Measurements from ENCODE around the gene AKAP17A. TPM values are rescaled to one million over a fixed set of nuclear protein-coding genes. Genes with fewer than 3 reads are reported as not detected.
"Not testable (repeated sequence)": the region's sequence is repeated elsewhere in the genome, so short reads cannot be mapped to it uniquely, and the experiment has no call there.

The AKAP17A gene
- total RNA-seq, 2 donors from 2014 or later: 71.6 to 73.9 TPM

DNA sequence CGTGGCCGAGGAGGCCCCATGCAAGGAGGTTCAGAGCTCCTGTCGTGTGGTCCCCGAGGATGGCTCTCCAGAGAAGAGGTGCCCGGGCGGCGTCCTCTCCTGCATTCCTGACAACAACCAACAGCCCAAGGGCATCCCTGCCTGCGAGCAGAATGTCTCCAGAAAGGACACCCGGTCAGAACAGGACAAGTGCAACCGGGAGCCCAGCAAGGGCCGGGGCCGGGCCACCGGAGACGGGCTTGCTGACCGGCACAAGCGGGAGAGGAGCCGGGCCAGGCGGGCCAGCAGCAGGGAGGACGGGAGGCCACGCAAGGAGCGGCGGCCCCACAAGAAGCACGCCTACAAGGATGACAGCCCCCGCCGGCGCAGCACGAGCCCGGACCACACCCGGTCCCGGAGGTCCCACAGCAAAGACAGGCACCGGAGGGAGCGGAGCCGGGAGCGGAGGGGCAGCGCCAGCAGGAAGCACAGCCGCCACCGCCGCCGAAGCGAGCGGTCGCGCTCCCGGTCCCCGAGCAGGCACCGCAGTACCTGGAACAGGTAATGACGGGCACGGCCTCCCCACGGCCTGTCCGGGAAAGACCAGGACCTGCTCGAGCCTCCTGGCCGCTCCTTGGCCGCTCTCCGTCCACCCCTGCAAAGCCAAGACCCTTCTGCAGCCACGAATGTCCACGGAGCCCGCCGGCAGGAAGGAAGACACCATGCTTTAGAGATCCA is 9.8 kb downstream of the AKAP17A start:
- ATAC-seq (replicated peaks in 1 of 2) (no peak), DNase-seq (no peak)
- Mint-ChIP-seq H3K27me3 (ENCODE audit: low read depth) (no peaks in the 10 kb centered on the region), H3K4me3 (no peak overlapping the region), H3K4me1 (ENCODE audit: low read depth) (no peaks in the 10 kb centered on the region), H3K27ac (peak overlapping the region; percentile 27), H3K36me3 (ENCODE audit: insufficient read depth in 2 of 2) (peaks cover 12 to 27% of the 10 kb centered on the region in 2 donors), H3K9me3 (no peaks in the 10 kb centered on the region)

DNA sequence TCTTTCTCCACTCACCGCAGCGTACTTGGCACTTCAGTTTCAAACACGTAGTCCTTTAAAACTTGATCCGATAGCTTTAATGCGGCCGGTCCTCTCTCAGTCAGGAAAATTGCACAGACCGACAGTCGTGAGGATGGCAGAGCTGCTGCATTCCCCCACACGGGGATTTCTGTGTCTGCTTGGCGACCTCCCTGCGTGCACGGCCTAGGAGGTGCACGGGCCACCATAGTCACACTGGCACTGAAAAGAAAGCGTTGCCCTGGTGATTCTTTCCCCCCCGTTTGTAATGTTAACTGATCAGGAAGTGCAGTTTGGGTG is 10.3 kb downstream of the AKAP17A start:
- no peak overlapping the region for H3K4me3 Mint-ChIP-seq
- H3K9me3 Mint-ChIP-seq: no peaks in the 10 kb centered on the region
- no peaks in the 10 kb centered on the region for H3K4me1 Mint-ChIP-seq (ENCODE audit: low read depth)
- peak overlapping the region; percentile 27 for H3K27ac Mint-ChIP-seq
- H3K27me3 Mint-ChIP-seq (ENCODE audit: low read depth): no peaks in the 10 kb centered on the region
- DNase-seq: no peak
- ATAC-seq (replicated peaks in 1 of 2): no peak
- peaks cover 12 to 27% of the 10 kb centered on the region in 2 donors for H3K36me3 Mint-ChIP-seq (ENCODE audit: insufficient read depth in 2 of 2)

DNA sequence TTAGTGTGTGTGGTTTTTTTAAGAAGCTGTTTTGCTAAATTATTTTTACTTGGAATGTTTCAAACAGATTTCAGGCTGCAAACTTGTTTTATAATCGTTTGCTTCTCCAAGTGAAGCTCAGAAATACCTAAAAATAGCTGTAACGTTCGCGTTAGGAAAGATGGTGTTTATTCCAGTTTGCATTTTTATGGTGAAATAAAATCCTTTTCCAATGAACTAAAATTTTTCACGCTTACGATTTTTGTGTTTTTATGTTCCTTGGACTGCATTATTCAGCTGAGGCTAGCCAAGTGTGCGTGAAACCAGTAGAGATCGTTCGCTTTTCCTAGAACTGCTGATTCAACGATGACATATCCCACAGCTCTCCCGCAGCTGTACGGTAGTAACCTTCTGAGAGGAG is 10.9 kb downstream of the AKAP17A start:
- ATAC-seq (replicated peaks in 1 of 2) (no peak), DNase-seq (no peak)
- H3K9me3 Mint-ChIP-seq: no peaks in the 10 kb centered on the region
- H3K27ac Mint-ChIP-seq: no peak overlapping the region
- no peaks in the 10 kb centered on the region for H3K4me1 Mint-ChIP-seq (ENCODE audit: low read depth)
- no peaks in the 10 kb centered on the region for H3K27me3 Mint-ChIP-seq (ENCODE audit: low read depth)
- H3K4me3 Mint-ChIP-seq: no peak overlapping the region
- H3K36me3 Mint-ChIP-seq (ENCODE audit: insufficient read depth in 2 of 2): peaks cover 10 to 23% of the 10 kb centered on the region in 2 donors

DNA sequence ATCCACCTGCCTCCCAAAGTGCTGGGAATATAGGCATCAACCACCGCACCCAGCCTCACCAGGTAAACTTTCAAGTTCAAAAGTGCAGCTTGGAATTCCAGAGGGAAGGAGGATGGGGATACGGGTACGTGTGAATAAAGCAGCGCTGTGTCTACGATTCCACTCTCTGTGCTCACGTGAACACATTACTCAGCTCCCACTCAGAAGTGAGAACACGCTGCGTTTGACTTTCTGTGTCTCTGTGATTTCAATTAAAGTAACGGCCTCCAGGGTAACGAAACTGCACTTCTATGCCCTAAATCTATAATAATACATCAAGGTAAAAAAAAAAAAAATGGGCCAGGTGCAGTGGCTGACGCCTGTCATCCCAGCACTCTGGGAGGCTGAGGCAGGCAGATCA is 15.1 kb downstream of the AKAP17A start:
- DNase-seq (no peak), ATAC-seq (replicated peaks in 1 of 2) (no peak)
- Mint-ChIP-seq H3K9me3 (no peaks in the 10 kb centered on the region), H3K27me3 (ENCODE audit: low read depth) (no peaks in the 10 kb centered on the region), H3K27ac (no peak overlapping the region), H3K4me1 (ENCODE audit: low read depth) (no peaks in the 10 kb centered on the region), H3K36me3 (ENCODE audit: insufficient read depth in 2 of 2) (peaks cover 7 to 10% of the 10 kb centered on the region in 2 donors), H3K4me3 (no peak overlapping the region)

DNA sequence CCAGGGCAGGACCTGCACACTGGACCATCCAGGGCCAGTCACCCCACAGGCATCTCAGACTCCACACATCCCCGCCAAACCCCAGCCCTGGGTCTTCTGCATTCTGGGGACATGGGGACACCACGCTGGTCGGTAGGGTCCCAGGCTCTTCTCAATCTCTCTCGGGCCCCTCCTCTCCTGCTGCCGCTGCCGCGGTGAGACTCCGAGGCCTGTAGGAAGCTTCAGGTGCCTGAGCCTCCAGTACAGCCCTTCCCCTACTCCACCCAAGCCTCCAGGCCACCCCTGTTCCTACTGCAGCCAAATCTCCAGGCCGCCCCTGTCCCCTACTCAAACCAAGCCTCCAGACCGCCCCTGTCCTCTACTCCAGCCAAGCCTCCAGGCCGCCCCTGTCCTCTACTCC is 17.9 kb downstream of the AKAP17A start:
- Mint-ChIP-seq H3K27ac (no peak overlapping the region), H3K36me3 (ENCODE audit: insufficient read depth in 2 of 2) (no peaks in the 10 kb centered on the region), H3K4me1 (ENCODE audit: low read depth) (no peaks in the 10 kb centered on the region), H3K27me3 (ENCODE audit: low read depth) (no peaks in the 10 kb centered on the region), H3K4me3 (no peak overlapping the region), H3K9me3 (no peaks in the 10 kb centered on the region)
- DNase-seq (no peak), ATAC-seq (replicated peaks in 1 of 2) (peak; percentile 25 to 38)

DNA sequence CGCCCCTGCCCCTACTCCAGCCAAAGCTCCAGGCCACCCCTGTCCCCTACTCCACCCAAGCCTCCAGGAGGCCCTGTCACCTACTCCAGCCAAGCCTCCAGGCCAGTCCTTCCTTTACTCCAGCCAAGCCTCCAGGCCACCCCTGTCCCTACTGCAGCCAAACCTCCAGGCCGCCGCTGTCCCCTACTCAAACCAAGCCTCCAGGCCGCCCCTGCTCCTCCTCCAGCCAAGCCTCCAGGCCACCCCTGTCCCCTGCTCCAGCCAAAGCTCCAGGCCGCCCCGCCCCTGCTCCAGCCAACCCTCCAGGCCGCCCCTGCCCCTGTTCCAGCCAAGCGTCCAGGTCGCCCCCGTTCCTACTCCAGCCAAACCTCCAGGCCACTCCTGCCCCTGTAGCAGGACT is 18.4 kb downstream of the AKAP17A start:
- H3K36me3 Mint-ChIP-seq (ENCODE audit: insufficient read depth in 2 of 2): no peaks in the 10 kb centered on the region
- DNase-seq (no peak), ATAC-seq (replicated peaks in 1 of 2) (peak in 1 of 2 donors; percentile 32)
- H3K4me3 Mint-ChIP-seq: no peak overlapping the region
- no peaks in the 10 kb centered on the region for H3K27me3 Mint-ChIP-seq (ENCODE audit: low read depth)
- H3K4me1 Mint-ChIP-seq (ENCODE audit: low read depth): no peaks in the 10 kb centered on the region
- H3K9me3 Mint-ChIP-seq: no peaks in the 10 kb centered on the region
- no peak overlapping the region for H3K27ac Mint-ChIP-seq

DNA sequence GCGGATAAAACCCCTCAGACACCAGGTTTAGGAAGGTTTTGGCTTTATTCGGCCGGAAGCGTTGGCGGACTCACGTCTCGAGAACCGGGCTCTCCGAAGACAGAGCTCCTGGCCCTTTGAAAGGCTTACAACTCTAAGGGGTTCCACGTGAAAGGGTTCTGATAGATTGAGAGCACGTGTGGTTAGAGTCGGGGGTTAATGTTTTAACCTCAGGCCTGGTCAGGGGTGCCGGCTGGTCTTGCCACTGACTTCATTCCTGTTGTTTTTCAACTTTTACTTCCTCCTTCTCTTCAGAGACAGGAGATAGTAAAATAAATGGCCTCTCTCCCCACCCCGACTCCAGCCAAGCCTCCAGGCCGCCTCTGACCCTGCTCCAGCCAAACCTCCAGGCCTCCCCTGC is 18.8 kb downstream of the AKAP17A start:
- Mint-ChIP-seq H3K4me3 (no peak overlapping the region), H3K36me3 (ENCODE audit: insufficient read depth in 2 of 2) (no peaks in the 10 kb centered on the region), H3K4me1 (ENCODE audit: low read depth) (no peaks in the 10 kb centered on the region), H3K27ac (peak overlapping the region; percentile 46), H3K9me3 (no peaks in the 10 kb centered on the region), H3K27me3 (ENCODE audit: low read depth) (no peaks in the 10 kb centered on the region)
- no peak for DNase-seq
- ATAC-seq (replicated peaks in 1 of 2): no peak

DNA sequence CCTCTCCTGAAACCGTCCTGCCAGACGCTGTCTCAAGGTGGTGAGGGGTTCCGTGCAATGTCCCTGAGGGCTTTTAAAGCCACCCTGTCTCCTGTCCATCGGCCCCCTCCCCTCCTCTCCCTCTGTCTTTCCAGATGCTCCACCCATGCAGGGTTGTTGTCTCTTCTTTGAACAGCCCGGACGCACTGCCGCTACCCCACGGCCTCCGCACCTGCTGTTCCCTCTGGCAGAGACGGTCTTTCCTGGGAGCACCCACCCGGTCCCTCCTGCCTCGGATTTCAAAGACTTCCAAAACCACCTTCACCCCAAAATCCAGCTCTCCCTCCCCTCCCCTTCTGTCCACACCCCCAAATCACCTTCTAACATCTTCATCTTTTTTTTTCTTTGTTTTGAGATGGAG is 19.3 kb downstream of the AKAP17A start:
- Mint-ChIP-seq H3K4me1 (ENCODE audit: low read depth) (no peaks in the 10 kb centered on the region), H3K27me3 (ENCODE audit: low read depth) (no peaks in the 10 kb centered on the region), H3K36me3 (ENCODE audit: insufficient read depth in 2 of 2) (no peaks in the 10 kb centered on the region), H3K27ac (no peak overlapping the region), H3K9me3 (no peaks in the 10 kb centered on the region), H3K4me3 (no peak overlapping the region)
- no peak for DNase-seq
- ATAC-seq (replicated peaks in 1 of 2): no peak

DNA sequence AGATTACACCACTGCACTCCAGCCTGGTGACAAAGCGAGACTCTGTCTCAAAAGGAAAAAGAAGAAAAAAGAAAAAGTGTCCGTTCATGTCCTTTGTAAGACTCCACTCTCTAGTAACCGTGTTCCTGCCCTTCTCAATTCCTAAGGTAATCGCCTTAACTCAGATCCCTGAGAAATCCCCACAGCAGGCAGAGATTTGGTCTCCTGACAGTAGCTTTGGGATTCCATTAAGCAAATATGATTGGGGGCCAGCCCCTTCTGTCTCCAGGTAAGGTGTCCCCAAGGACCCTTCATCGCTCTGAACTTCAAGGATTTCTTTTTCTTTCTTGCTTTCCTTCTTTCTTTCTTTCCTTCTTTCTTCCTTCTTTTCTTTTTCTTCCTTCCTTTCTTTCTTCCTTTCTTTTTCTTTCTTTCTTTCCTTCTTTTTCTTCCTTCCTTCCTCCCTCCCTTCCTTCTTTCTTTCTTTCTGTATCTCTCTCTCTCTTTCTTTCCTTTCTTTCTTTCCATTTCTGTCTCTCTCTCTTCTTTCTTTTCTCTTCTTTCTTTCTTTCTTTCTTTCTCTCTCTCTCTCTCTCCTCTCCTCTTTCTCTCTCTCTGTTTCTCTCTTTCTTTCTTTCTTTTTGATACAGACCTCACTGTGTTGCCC is 21.4 kb downstream of the AKAP17A start:
- ATAC-seq (replicated peaks in 1 of 2): no peak
- Mint-ChIP-seq H3K9me3 (no peaks in the 10 kb centered on the region), H3K4me3 (no peak overlapping the region), H3K27me3 (ENCODE audit: low read depth) (no peaks in the 10 kb centered on the region), H3K4me1 (ENCODE audit: low read depth) (no peaks in the 10 kb centered on the region), H3K36me3 (ENCODE audit: insufficient read depth in 2 of 2) (no peaks in the 10 kb centered on the region), H3K27ac (no peak overlapping the region)
- no peak for DNase-seq

DNA sequence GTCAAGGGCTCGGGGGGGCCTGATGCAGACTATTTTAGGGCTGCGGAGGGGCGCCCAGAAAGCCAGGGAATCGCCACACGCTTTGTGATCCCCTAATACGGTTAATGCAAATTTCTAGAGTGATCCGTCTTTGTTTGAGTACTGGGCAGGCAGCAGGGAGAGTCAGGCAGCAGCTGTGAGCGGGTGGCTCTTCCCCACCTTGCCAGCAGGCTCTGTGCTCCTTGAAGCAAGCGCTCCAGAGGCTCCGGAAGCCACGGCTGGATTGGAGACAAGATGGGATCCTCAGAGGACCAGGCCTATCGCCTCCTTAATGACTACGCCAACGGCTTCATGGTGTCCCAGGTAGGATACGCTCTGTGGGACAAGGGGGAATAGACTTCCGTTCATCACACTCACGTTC is 23.5 kb downstream of the AKAP17A start, which contains the start of gene ASMT:
Gene ASMT (plus strand): TSS at position 133 of the 400 bp plus-strand sequence. CDS start 141 bp downstream, at position 274.
- no peak for DNase-seq
- no peaks in the 10 kb centered on the region for H3K36me3 Mint-ChIP-seq (ENCODE audit: insufficient read depth in 2 of 2)
- H3K4me1 Mint-ChIP-seq (ENCODE audit: low read depth): no peaks in the 10 kb centered on the region
- no peaks in the 10 kb centered on the region for H3K27me3 Mint-ChIP-seq (ENCODE audit: low read depth)
- H3K27ac Mint-ChIP-seq: no peak within 1 kb of the TSS
- ATAC-seq (replicated peaks in 1 of 2): no peak
- H3K9me3 Mint-ChIP-seq: no peaks in the 10 kb centered on the region
- no peak within 1 kb of the TSS for H3K4me3 Mint-ChIP-seq

DNA sequence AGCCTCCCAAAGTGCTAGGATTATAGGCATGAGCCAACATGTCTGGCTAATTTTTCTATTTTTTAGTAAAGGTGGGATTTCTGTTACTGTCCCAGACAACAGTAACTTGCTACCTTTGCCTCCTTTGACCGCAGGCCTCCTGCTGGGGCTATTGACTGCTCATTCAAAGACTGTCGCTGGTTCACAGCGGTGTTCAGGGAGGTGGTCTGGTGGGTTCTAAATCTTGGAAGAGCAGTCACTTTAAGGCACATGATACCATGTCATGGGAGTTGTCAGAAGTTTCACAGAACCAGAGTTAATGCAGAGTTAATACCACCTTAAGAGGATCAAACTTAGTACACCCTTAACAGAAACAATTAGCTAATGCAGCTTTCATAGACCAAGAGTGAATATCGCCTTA is 27.3 kb downstream of the AKAP17A start:
- no peak overlapping the region for H3K4me3 Mint-ChIP-seq
- no peak for DNase-seq
- H3K4me1 Mint-ChIP-seq (ENCODE audit: low read depth): peaks cover 14% of the 10 kb centered on the region
- no peak for ATAC-seq (replicated peaks in 1 of 2)
- no peaks in the 10 kb centered on the region for H3K27me3 Mint-ChIP-seq (ENCODE audit: low read depth)
- no peaks in the 10 kb centered on the region for H3K36me3 Mint-ChIP-seq (ENCODE audit: insufficient read depth in 2 of 2)
- no peaks in the 10 kb centered on the region for H3K9me3 Mint-ChIP-seq
- no peak overlapping the region for H3K27ac Mint-ChIP-seq

DNA sequence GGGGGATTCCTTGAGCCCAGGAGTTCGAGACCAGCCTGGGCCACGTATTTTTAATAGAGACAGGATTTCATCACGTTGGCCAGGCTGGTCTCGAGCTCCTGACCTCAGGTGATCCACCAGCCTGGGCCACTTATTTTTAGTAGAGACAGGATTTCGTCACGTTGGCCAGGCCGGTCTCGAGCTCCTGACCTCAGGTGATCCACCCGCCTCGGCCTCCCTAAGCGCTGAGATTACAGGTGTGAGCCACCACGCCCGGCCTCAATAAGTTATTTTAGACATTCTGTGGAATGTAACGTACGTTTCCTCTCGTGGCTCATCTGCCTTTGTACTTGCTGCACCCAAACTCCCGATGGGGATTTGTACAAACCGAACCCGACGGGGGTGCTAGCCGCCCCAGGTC is 32.3 kb downstream of the AKAP17A start:
- H3K36me3 Mint-ChIP-seq (ENCODE audit: insufficient read depth in 2 of 2): no peaks in the 10 kb centered on the region
- no peaks in the 10 kb centered on the region for H3K27me3 Mint-ChIP-seq (ENCODE audit: low read depth)
- DNase-seq (no peak), ATAC-seq (replicated peaks in 1 of 2) (no peak)
- H3K4me1 Mint-ChIP-seq (ENCODE audit: low read depth): peaks cover 32% of the 10 kb centered on the region
- no peaks in the 10 kb centered on the region for H3K9me3 Mint-ChIP-seq
- no peak overlapping the region for H3K27ac Mint-ChIP-seq
- H3K4me3 Mint-ChIP-seq: peak overlapping the region in 1 of 2 donors; percentile 68

DNA sequence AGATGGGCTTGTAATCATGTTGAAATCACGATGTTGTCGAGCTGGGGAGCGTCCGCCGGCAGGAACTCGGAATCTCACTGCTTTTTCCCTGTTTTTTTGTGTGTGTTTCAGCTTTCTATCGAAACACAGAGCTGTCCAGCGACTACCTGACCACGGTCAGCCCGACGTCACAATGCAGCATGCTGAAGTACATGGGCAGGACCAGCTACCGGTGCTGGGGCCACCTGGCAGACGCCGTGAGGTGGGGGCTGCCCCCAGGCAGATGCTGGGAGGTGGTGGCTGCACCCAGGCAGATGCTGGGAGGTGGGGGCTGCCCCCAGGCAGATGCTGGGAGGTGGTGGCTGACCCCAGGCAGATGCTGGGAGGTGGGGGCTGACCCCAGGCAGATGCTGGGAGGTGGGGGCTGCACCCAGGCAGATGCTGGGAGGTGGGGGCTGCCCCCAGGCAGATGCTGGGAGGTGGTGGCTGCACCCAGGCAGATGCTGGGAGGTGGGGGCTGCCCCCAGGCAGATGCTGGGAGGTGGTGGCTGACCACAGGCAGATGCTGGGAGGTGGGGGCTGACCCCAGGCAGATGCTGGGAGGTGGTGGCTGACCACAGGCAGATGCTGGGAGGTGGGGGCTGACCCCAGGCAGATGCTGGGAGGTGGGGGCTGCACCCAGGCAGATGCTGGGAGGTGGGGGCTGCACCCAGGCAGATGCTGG is 32.9 kb downstream of the AKAP17A start:
- Mint-ChIP-seq H3K4me3 (peak overlapping the region in 1 of 2 donors; percentile 68), H3K4me1 (ENCODE audit: low read depth) (peaks cover 32% of the 10 kb centered on the region)
- H3K27ac Mint-ChIP-seq; H3K9me3 Mint-ChIP-seq; H3K36me3 Mint-ChIP-seq (ENCODE audit: insufficient read depth in 2 of 2); H3K27me3 Mint-ChIP-seq (ENCODE audit: low read depth): not testable (repeated sequence)
- peak in 1 of 2 donors; percentile 53 for ATAC-seq (replicated peaks in 1 of 2)
- peak in 1 of 2 donors; percentile 36 for DNase-seq
